ENCODE data around the gene ZFP36L2.

ZFP36L2 gene

GRCh38 chr2:43248621-43249020 lies 22.2 kb upstream of the ZFP36L2 start:
- no peak for DNase-seq (ENCODE audit: low read depth)

- DNase-seq (ENCODE audit: low read depth): no peak
These were observed 20.2 kb upstream of the ZFP36L2 start for GRCh38 chr2:43246641-43247040.

- DNase-seq (ENCODE audit: low read depth): no peak
These were observed 15.2 kb upstream of the ZFP36L2 start for GRCh38 chr2:43241558-43241957.

GRCh38 chr2:43240766-43241150 lies 14.4 kb upstream of the ZFP36L2 start:
- no peak for DNase-seq (ENCODE audit: low read depth)

GRCh38 chr2:43239981-43240765 lies 13.8 kb upstream of the ZFP36L2 start:
- DNase-seq (ENCODE audit: low read depth): no peak

- no peak for DNase-seq (ENCODE audit: low read depth)
These were observed 12.4 kb upstream of the ZFP36L2 start for GRCh38 chr2:43238813-43239212.

- DNase-seq (ENCODE audit: low read depth): no peak
These were observed 11.8 kb upstream of the ZFP36L2 start for GRCh38 chr2:43238176-43238575.

- DNase-seq (ENCODE audit: low read depth): no peak
These were observed 7.1 kb upstream of the ZFP36L2 start for GRCh38 chr2:43233218-43234212.

GRCh38 chr2:43230951-43231827 lies 4.8 kb upstream of the ZFP36L2 start:
- DNase-seq (ENCODE audit: low read depth): no peak

- no peak for DNase-seq (ENCODE audit: low read depth)
These were observed 4.0 kb upstream of the ZFP36L2 start for GRCh38 chr2:43230351-43230885.

GRCh38 chr2:43228756-43229659 lies 2.6 kb upstream of the ZFP36L2 start:
- DNase-seq (ENCODE audit: low read depth): no peak

GRCh38 chr2:43228321-43228751 lies 1.9 kb upstream of the ZFP36L2 start:
- DNase-seq (ENCODE audit: low read depth): no peak

GRCh38 chr2:43227830-43228281 lies 1.4 kb upstream of the ZFP36L2 start:
- DNase-seq (ENCODE audit: low read depth): no peak

- DNase-seq (ENCODE audit: low read depth): no peak
These were observed 786 bp upstream of the ZFP36L2 start for GRCh38 chr2:43226955-43227829.

GRCh38 chr2:43225788-43226557 lies 433 bp downstream of the ZFP36L2 start:
- DNase-seq (ENCODE audit: low read depth): no peak

GRCh38 chr2:43225093-43225787 lies 1.2 kb downstream of the ZFP36L2 start:
- DNase-seq (ENCODE audit: low read depth): no peak

GRCh38 chr2:43224571-43225092 lies 1.8 kb downstream of the ZFP36L2 start:
- DNase-seq (ENCODE audit: low read depth): no peak

- DNase-seq (ENCODE audit: low read depth): peak; percentile 52
These were observed 2.3 kb downstream of the ZFP36L2 start for GRCh38 chr2:43224131-43224570.
